OCI-LY7 (cell line): Measurements from ENCODE around the gene MYLIP. TPM values are rescaled to one million over a fixed set of nuclear protein-coding genes. Genes with fewer than 3 reads are reported as not detected.

ENCODE experiments used
- BruUV-seq: library from RNA; stranded (reverse); fragments of 400-500 nt; replicated peaks from 2 replicates; lab custom pipeline; 2021; lab: Mats Ljungman, UMichigan
- CTCF ChIA-PET: fragments of 300-600 bp; sonication (Branson Sonifier 250); formaldehyde crosslinking; loops from one replicate; lab custom pipeline; 2022; ENCODE audit warnings: antibody characterized with exemption; ENCODE audit not compliant: unreplicated experiment; lab: Charles Lee
- POLR2A ChIA-PET: fragments of 300-600 bp; sonication (Branson Sonifier 250); formaldehyde crosslinking; loops from one replicate; lab custom pipeline; 2022; ENCODE audit warnings: antibody characterized with exemption; lab: Charles Lee
- DNase-seq: peaks from one replicate; pipeline ENCODE4 v3.0.0-alpha.2; 2015; ENCODE audit warnings: low spot score
- H2AFZ ChIP-seq: fragments of 200-600 bp; sonication (generic), shearing (Covaris generic); 2 replicates; pipeline ENCODE4 v1.6.1; 2014; ENCODE audit warnings: mild to moderate bottlenecking, antibody characterized with exemption, low read length, moderate library complexity
- H3K27ac ChIP-seq: fragments of 200-600 bp; sonication (generic); 2 replicates; pipeline ENCODE4 v1.5.1; 2014; ENCODE audit warnings: mixed run types, low read depth, mild to moderate bottlenecking, moderate library complexity, low read length, inconsistent platforms; ENCODE audit not compliant: poor library complexity, severe bottlenecking
- H3K36me3 ChIP-seq: fragments of 200-600 bp; sonication (generic); 2 replicates; pipeline ENCODE4 v1.6.1; 2014; ENCODE audit warnings: mild to moderate bottlenecking, antibody characterized with exemption, low read length, moderate library complexity, mixed read lengths; ENCODE audit not compliant: insufficient read depth
- H3K4me1 ChIP-seq: fragments of 200-600 bp; sonication (generic); 2 replicates; pipeline ENCODE4 v1.5.1; 2014; ENCODE audit warnings: mild to moderate bottlenecking, low read length; ENCODE audit not compliant: insufficient read depth, poor library complexity, severe bottlenecking
- H3K4me2 ChIP-seq: fragments of 200-600 bp; sonication (generic); 2 replicates; pipeline ENCODE4 v1.6.1; 2014; ENCODE audit warnings: mild to moderate bottlenecking, low read length
- H3K4me3 ChIP-seq: fragments of 200-600 bp; sonication (generic); 2 replicates; pipeline ENCODE4 v1.5.1; 2014; ENCODE audit warnings: mild to moderate bottlenecking, low read depth, low read length; ENCODE audit not compliant: poor library complexity, severe bottlenecking
- H3K79me2 ChIP-seq: fragments of 200-600 bp; sonication (generic); 2 replicates; pipeline ENCODE4 v1.6.1; 2016; ENCODE audit warnings: low read depth, mild to moderate bottlenecking, low read length, moderate library complexity, mixed read lengths; ENCODE audit not compliant: insufficient read depth
- H3K9me2 ChIP-seq: fragments of 200-600 bp; sonication (generic); 2 replicates; pipeline ENCODE4 v1.6.1; 2016; ENCODE audit warnings: mild to moderate bottlenecking, low read length, mixed read lengths; ENCODE audit not compliant: insufficient read depth
- H3K9me3 ChIP-seq: fragments of 200-600 bp; sonication (generic); 2 replicates; pipeline ENCODE4 v1.6.1; 2014; ENCODE audit warnings: mild to moderate bottlenecking, mixed run types, low read length, mixed read lengths
- H4K20me1 ChIP-seq: fragments of 200-600 bp; sonication (generic); 2 replicates; pipeline ENCODE4 v1.6.1; 2014; ENCODE audit warnings: mild to moderate bottlenecking, antibody characterized with exemption, low read length, moderate library complexity, mixed read lengths; ENCODE audit not compliant: insufficient read depth
- EZH2phosphoT487 ChIP-seq: fragments of 200-600 bp; sonication (generic); IDR thresholded peaks from 2 replicates; pipeline ENCODE4 v1.6.1; 2018; ENCODE audit warnings: low read depth, borderline replicate concordance, mild to moderate bottlenecking, mixed run types, antibody characterized with exemption, low read length, moderate library complexity, mixed read lengths
- intact Hi-C: fragments of 100-400 bp; cut with micrococcal nuclease; formaldehyde crosslinking; loops from one replicate; pipeline ENCODE4 v1.10.0; 2022; ENCODE audit not compliant: unreplicated experiment
- total RNA-seq, 2 experiments: library from RNA; depleted of rRNA in 1 of 2; stranded (reverse); fragments of >200 nt in 1 of 2; shearing (Covaris generic) in 1 of 2; gene quantifications; 2 replicates each; pipeline ENCODE4 v1.2.3, GENCODE V29; 2014 to 2022
- TF ChIP-seq, protein P1 (sequence below): fragments of 200-600 bp; sonication (generic); conservative IDR thresholded peaks from 2 replicates; pipeline ENCODE4 v1.5.1; 2014; ENCODE audit warnings: mild to moderate bottlenecking, antibody characterized with exemption, low read length, moderate library complexity, mixed read lengths

MYLIP gene
- total RNA-seq, 2 experiments from 2014 or later, result 8.5 to 15.3 TPM

GRCh38 chr6:16089232-16090062, 39.4 kb upstream of the MYLIP start:
- Histone ChIP-seq H2AFZ (no peak overlapping the region), H3K9me2 (no peaks in the 10 kb centered on the region), H3K36me3 (no peaks in the 10 kb centered on the region), H3K27ac (no peak overlapping the region), H3K4me1 (no peaks in the 10 kb centered on the region), H3K4me2 (no peak overlapping the region), H4K20me1 (no peaks in the 10 kb centered on the region), H3K79me2 (no peaks in the 10 kb centered on the region), H3K4me3 (no peak overlapping the region), H3K9me3 (no peaks in the 10 kb centered on the region)
- BruUV-seq, result no TSS peak
- CTCF ChIA-PET, result no interaction called here
- TF ChIP-seq, protein P1, sequence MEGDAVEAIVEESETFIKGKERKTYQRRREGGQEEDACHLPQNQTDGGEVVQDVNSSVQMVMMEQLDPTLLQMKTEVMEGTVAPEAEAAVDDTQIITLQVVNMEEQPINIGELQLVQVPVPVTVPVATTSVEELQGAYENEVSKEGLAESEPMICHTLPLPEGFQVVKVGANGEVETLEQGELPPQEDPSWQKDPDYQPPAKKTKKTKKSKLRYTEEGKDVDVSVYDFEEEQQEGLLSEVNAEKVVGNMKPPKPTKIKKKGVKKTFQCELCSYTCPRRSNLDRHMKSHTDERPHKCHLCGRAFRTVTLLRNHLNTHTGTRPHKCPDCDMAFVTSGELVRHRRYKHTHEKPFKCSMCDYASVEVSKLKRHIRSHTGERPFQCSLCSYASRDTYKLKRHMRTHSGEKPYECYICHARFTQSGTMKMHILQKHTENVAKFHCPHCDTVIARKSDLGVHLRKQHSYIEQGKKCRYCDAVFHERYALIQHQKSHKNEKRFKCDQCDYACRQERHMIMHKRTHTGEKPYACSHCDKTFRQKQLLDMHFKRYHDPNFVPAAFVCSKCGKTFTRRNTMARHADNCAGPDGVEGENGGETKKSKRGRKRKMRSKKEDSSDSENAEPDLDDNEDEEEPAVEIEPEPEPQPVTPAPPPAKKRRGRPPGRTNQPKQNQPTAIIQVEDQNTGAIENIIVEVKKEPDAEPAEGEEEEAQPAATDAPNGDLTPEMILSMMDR, result no peak
- TF ChIP-seq EZH2phosphoT487, result no peak
- POLR2A ChIA-PET, result interaction anchor here (0.7 to 0.8 kb wide), 2 partner anchors 17 to 313 kb away, joined by 3 to 4 read pairs; no protein-coding TSS in a partner anchor
- intact Hi-C loops, result no loop called here
- DNase-seq, result no peak

DNA sequence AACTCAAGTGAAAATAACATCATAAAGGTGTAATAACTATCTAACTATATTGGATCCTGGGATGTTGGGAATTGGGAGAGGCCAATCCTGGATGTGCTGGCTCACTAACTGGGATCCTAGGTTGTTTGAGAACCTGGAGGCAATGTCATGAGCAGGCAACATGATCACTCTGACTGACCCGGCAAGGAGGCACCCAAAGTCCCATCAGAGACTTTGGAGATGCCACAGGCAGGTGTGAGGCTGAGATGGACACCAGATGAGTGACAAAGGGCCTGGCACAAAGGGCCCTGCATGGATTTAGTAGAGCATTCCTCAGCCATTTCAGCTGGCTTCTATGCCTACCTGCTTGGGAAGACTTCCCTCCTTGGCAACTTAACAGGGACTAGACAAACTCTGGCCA, 38.4 kb upstream of the MYLIP start:
- Histone ChIP-seq H3K4me2 (no peak overlapping the region), H3K4me3 (no peak overlapping the region), H3K27ac (no peak overlapping the region), H3K9me3 (no peaks in the 10 kb centered on the region), H2AFZ (no peak overlapping the region), H4K20me1 (no peaks in the 10 kb centered on the region), H3K36me3 (no peaks in the 10 kb centered on the region), H3K9me2 (no peaks in the 10 kb centered on the region), H3K79me2 (no peaks in the 10 kb centered on the region), H3K4me1 (no peaks in the 10 kb centered on the region)
- intact Hi-C loops, result no loop called here
- no peak for TF ChIP-seq EZH2phosphoT487
- TF ChIP-seq, protein P1, result no peak
- DNase-seq, result no peak
- ChIA-PET POLR2A (interaction anchor here (0.6 kb wide), 1 partner anchor 216 kb away, joined by 4 read pairs; no protein-coding TSS in a partner anchor), CTCF (no interaction called here)
- BruUV-seq, result no TSS peak

- Histone ChIP-seq H3K9me2 (no peaks in the 10 kb centered on the region), H3K27ac (no peak overlapping the region), H3K4me2 (no peak overlapping the region), H3K4me3 (no peak overlapping the region), H3K36me3 (no peaks in the 10 kb centered on the region), H3K4me1 (no peaks in the 10 kb centered on the region), H2AFZ (no peak overlapping the region), H3K79me2 (no peaks in the 10 kb centered on the region), H4K20me1 (no peaks in the 10 kb centered on the region), H3K9me3 (no peaks in the 10 kb centered on the region)
- DNase-seq, result no peak
- intact Hi-C loops, result no loop called here
- CTCF ChIA-PET, result no interaction called here
- no peak for TF ChIP-seq EZH2phosphoT487
- TF ChIP-seq, protein P1, result no peak
- POLR2A ChIA-PET, result no interaction called here
- no TSS peak for BruUV-seq
These were observed 38.0 kb upstream of the MYLIP start for GRCh38 chr6:16090920-16091319.
